ENCODE results near the gene B3GLCT.

DNA sequence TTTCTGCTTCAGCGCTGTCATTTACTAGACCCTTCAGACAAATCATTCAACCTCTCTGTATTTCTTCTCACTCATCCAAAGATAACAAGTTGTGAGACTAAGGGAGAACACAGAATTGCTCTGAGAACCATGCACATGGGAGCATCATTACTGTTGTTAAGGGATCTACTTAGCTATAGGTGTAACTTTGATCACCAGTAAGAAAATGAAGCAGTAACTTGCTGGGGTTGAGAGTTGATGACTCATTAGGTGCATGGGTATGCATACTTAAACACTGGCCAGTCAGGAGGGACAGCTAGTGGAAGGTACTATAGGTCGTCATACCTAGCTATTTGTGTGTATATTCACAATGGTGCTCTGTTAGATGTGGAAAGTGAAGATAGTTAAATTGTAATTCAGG lies 61.5 kb downstream of the B3GLCT start:
- TF ChIP-seq EZH2 (IDR thresholded peaks at IDR 0.05): no peak
- no peak for TF ChIP-seq POLR2AphosphoS5 (IDR thresholded peaks at IDR 0.05; ENCODE audit: borderline replicate concordance, low read depth, low read length)

Data from SK-N-MC (cell line).